ENCODE data around the gene TRIM75. TPM values are rescaled to one million over a fixed set of nuclear protein-coding genes. Genes with fewer than 3 reads are reported as not detected.
"Not testable (repeated sequence)": the region's sequence is repeated elsewhere in the genome, so short reads cannot be mapped to it uniquely, and the experiment has no call there.

Gene TRIM75
- total RNA-seq, 1 donor from 2014 or later: not detected

- DNase-seq (ENCODE audit: low read depth): no peak
- Histone ChIP-seq H3K27me3 (ENCODE audit: control insufficient read depth, insufficient read depth, low read length) (no peaks in the 10 kb centered on the region), H3K4me3 (ENCODE audit: low read depth, low read length) (no peak overlapping the region), H3K36me3 (ENCODE audit: control insufficient read depth, insufficient read depth, low read length) (no peaks in the 10 kb centered on the region)
- no peak for TF ChIP-seq CTCF (IDR thresholded peaks at IDR 0.05; ENCODE audit: insufficient read depth, low read length, poor library complexity, severe bottlenecking)
Observed at GRCh38 chr4:165010487-165010886, 43.2 kb upstream of the TRIM75 start.

GRCh38 chr4:165010991-165011390 lies 42.7 kb upstream of the TRIM75 start:
- H3K36me3 ChIP-seq (ENCODE audit: control insufficient read depth, insufficient read depth, low read length): no peaks in the 10 kb centered on the region
- no peak overlapping the region for H3K4me3 ChIP-seq (ENCODE audit: low read depth, low read length)
- DNase-seq (ENCODE audit: low read depth): no peak
- no peak for TF ChIP-seq CTCF (IDR thresholded peaks at IDR 0.05; ENCODE audit: insufficient read depth, low read length, poor library complexity, severe bottlenecking)
- no peaks in the 10 kb centered on the region for H3K27me3 ChIP-seq (ENCODE audit: control insufficient read depth, insufficient read depth, low read length)

- no peak for TF ChIP-seq CTCF (IDR thresholded peaks at IDR 0.05; ENCODE audit: insufficient read depth, low read length, poor library complexity, severe bottlenecking)
- Histone ChIP-seq H3K4me3 (ENCODE audit: low read depth, low read length) (no peak overlapping the region), H3K36me3 (ENCODE audit: control insufficient read depth, insufficient read depth, low read length) (no peaks in the 10 kb centered on the region), H3K27me3 (ENCODE audit: control insufficient read depth, insufficient read depth, low read length) (no peaks in the 10 kb centered on the region)
- DNase-seq (ENCODE audit: low read depth): no peak
Observed at GRCh38 chr4:165011403-165011802, 42.3 kb upstream of the TRIM75 start.

GRCh38 chr4:165013691-165014090 lies 40.0 kb upstream of the TRIM75 start:
- Histone ChIP-seq H3K36me3 (ENCODE audit: control insufficient read depth, insufficient read depth, low read length) (no peaks in the 10 kb centered on the region), H3K27me3 (ENCODE audit: control insufficient read depth, insufficient read depth, low read length) (no peaks in the 10 kb centered on the region), H3K4me3 (ENCODE audit: low read depth, low read length) (no peak overlapping the region)
- no peak for TF ChIP-seq CTCF (IDR thresholded peaks at IDR 0.05; ENCODE audit: insufficient read depth, low read length, poor library complexity, severe bottlenecking)
- DNase-seq (ENCODE audit: low read depth): no peak

- no peak for DNase-seq (ENCODE audit: low read depth)
- Histone ChIP-seq H3K36me3 (ENCODE audit: control insufficient read depth, insufficient read depth, low read length) (no peaks in the 10 kb centered on the region), H3K4me3 (ENCODE audit: low read depth, low read length) (no peak overlapping the region), H3K27me3 (ENCODE audit: control insufficient read depth, insufficient read depth, low read length) (no peaks in the 10 kb centered on the region)
- peak; percentile 19 for TF ChIP-seq CTCF (IDR thresholded peaks at IDR 0.05; ENCODE audit: insufficient read depth, low read length, poor library complexity, severe bottlenecking)
Observed at GRCh38 chr4:165016971-165017370, 36.7 kb upstream of the TRIM75 start.

GRCh38 chr4:165019995-165020394 lies 33.7 kb upstream of the TRIM75 start:
- not testable (repeated sequence) for H3K27me3 ChIP-seq (ENCODE audit: control insufficient read depth, insufficient read depth, low read length); H3K4me3 ChIP-seq (ENCODE audit: low read depth, low read length); H3K36me3 ChIP-seq (ENCODE audit: control insufficient read depth, insufficient read depth, low read length); DNase-seq (ENCODE audit: low read depth)

GRCh38 chr4:165025782-165026181 lies 27.9 kb upstream of the TRIM75 start:
- DNase-seq (ENCODE audit: low read depth); H3K36me3 ChIP-seq (ENCODE audit: control insufficient read depth, insufficient read depth, low read length): not testable (repeated sequence)

More at GRCh38 chr4:165025782-165026181, 27.9 kb upstream of the TRIM75 start:
- not testable (repeated sequence) for H3K4me3 ChIP-seq (ENCODE audit: low read depth, low read length); H3K27me3 ChIP-seq (ENCODE audit: control insufficient read depth, insufficient read depth, low read length)

All from kidney epithelial cell (primary cell).